IMR-90 (cell line): ENCODE results near the gene POFUT2. TPM values are rescaled to one million over a fixed set of nuclear protein-coding genes. Genes with fewer than 3 reads are reported as not detected.

Experiments
- ATAC-seq: fragments of 200-7000 bp; cut with Tn5 transposase; 2 replicates; pipeline ENCODE4 v1.9.1; 2020; ENCODE audit warnings: low read depth, mild to moderate bottlenecking, moderate library complexity
- BruUV-seq: library from RNA; stranded (reverse); fragments of 400-500 nt; replicated peaks from 2 replicates; lab custom pipeline; 2021; lab: Mats Ljungman, UMichigan
- CTCF ChIA-PET: fragments of 300-600 bp; formaldehyde crosslinking; extraction: SDS; loops from one replicate; lab custom pipeline; 2021; ENCODE audit warnings: antibody characterized with exemption; lab: Yijun Ruan, JAX
- POLR2A ChIA-PET: fragments of 300-600 bp; sonication (Branson Sonifier 250); formaldehyde crosslinking; loops from one replicate; lab custom pipeline; 2022; ENCODE audit warnings: antibody characterized with exemption; ENCODE audit not compliant: unreplicated experiment; lab: Charles Lee
- DNase-seq: peaks from one replicate; pipeline ENCODE4 v3.0.0; 2013
- H2AFZ ChIP-seq: replicated peaks from 2 replicates; pipeline ENCODE3; 2013; ENCODE audit warnings: low read length, mild to moderate bottlenecking; ENCODE audit not compliant: poor library complexity
- H2AK5ac ChIP-seq: 2 replicates; pipeline ENCODE4 v1.6.1; 2013; ENCODE audit warnings: low read depth, low read length, inconsistent platforms
- H2AK9ac ChIP-seq: replicated peaks from 2 replicates; pipeline ENCODE3; 2013; ENCODE audit warnings: mild to moderate bottlenecking, low read depth, low read length, moderate library complexity; ENCODE audit not compliant: poor library complexity
- H2BK120ac ChIP-seq: 2 replicates; pipeline ENCODE4 v1.6.1; 2013; ENCODE audit warnings: low read depth, low read length, inconsistent platforms
- H2BK15ac ChIP-seq: 3 replicates; pipeline ENCODE4 v1.6.1; 2013; ENCODE audit warnings: low read depth, low read length, inconsistent platforms
- H2BK20ac ChIP-seq: 2 replicates; pipeline ENCODE4 v1.6.1; 2013; ENCODE audit warnings: low read depth, mild to moderate bottlenecking, inconsistent platforms, low read length, moderate library complexity
- H2BK5ac ChIP-seq: 2 replicates; pipeline ENCODE4 v1.6.1; 2013; ENCODE audit warnings: mild to moderate bottlenecking, low read depth, low read length, inconsistent platforms; ENCODE audit not compliant: poor library complexity, severe bottlenecking
- H3K14ac ChIP-seq: replicated peaks from 2 replicates; pipeline ENCODE4 v1.6.1; 2013; ENCODE audit warnings: low read depth, low read length, inconsistent platforms
- H3K18ac ChIP-seq: 2 replicates; pipeline ENCODE4 v1.6.1; 2013; ENCODE audit warnings: low read depth, low read length, control low read depth
- H3K23ac ChIP-seq: 2 replicates; pipeline ENCODE4 v1.6.1; 2013; ENCODE audit warnings: low read depth, low read length, inconsistent platforms
- H3K27ac ChIP-seq: 2 replicates; pipeline ENCODE4 v1.5.1; 2013; ENCODE audit warnings: mild to moderate bottlenecking, control low read depth, low read length; ENCODE audit not compliant: insufficient read depth
- H3K27me3 ChIP-seq: 2 replicates; pipeline ENCODE4 v1.6.1; 2013; ENCODE audit warnings: low read length; ENCODE audit not compliant: control insufficient read depth, insufficient read depth
- H3K36me3 ChIP-seq: 2 replicates; pipeline ENCODE4 v1.6.1; 2013; ENCODE audit warnings: low read length, mixed read lengths; ENCODE audit not compliant: control insufficient read depth, insufficient read depth
- H3K4ac ChIP-seq: 2 replicates; pipeline ENCODE4 v1.6.1; 2013; ENCODE audit warnings: low read depth, low read length, inconsistent platforms
- H3K4me1 ChIP-seq: 2 replicates; pipeline ENCODE4 v1.6.1; 2013; ENCODE audit warnings: low read length, mixed read lengths; ENCODE audit not compliant: control insufficient read depth, insufficient read depth
- H3K4me2 ChIP-seq: 2 replicates; pipeline ENCODE4 v1.6.1; 2013; ENCODE audit warnings: low read depth, mild to moderate bottlenecking, control low read depth, low read length, moderate library complexity
- H3K4me3 ChIP-seq: 2 replicates; pipeline ENCODE4 v1.5.1; 2013; ENCODE audit warnings: low read depth, mild to moderate bottlenecking, control low read depth, low read length, moderate library complexity; ENCODE audit not compliant: insufficient read depth
- H3K56ac ChIP-seq: 2 replicates; pipeline ENCODE4 v1.6.1; 2013; ENCODE audit warnings: low read length, inconsistent platforms; ENCODE audit not compliant: insufficient read depth; ENCODE audit errors: extremely low read depth
- H3K79me1 ChIP-seq, 2 experiments: 2 replicates each; pipeline ENCODE4 v1.6.1; 2013; ENCODE audit warnings: low read length in 2 of 2, inconsistent platforms in 1 of 2, low read depth in 1 of 2
- H3K9ac ChIP-seq: 2 replicates; pipeline ENCODE4 v1.6.1; 2013; ENCODE audit warnings: low read depth, low read length, control low read depth
- H3K9me1 ChIP-seq: 2 replicates; pipeline ENCODE4 v1.6.1; 2013; ENCODE audit warnings: low read length, inconsistent platforms; ENCODE audit not compliant: insufficient read depth
- H3K9me3 ChIP-seq: 2 replicates; pipeline ENCODE4 v1.6.1; 2013; ENCODE audit warnings: low read length; ENCODE audit not compliant: control insufficient read depth, insufficient read depth
- H4K20me1 ChIP-seq: 2 replicates; pipeline ENCODE4 v1.6.1; 2013; ENCODE audit warnings: low read length, inconsistent platforms; ENCODE audit not compliant: insufficient read depth
- H4K5ac ChIP-seq: 2 replicates; pipeline ENCODE4 v1.6.1; 2013; ENCODE audit warnings: mild to moderate bottlenecking, low read depth, low read length, control low read depth
- H4K8ac ChIP-seq, 2 experiments: 2 replicates each; pipeline ENCODE4 v1.6.1; 2013; ENCODE audit warnings: low read depth in 2 of 2, low read length in 2 of 2, control low read depth in 1 of 2, inconsistent platforms in 1 of 2
- H4K91ac ChIP-seq: 2 replicates; pipeline ENCODE4 v1.6.1; 2013; ENCODE audit warnings: low read depth, low read length, inconsistent platforms; ENCODE audit not compliant: insufficient read depth
- CEBPB ChIP-seq: IDR thresholded peaks from 2 replicates; pipeline ENCODE4 v1.6.1; 2012; ENCODE audit warnings: low read depth, low read length, improper control_type of control experiment
- FOS ChIP-seq: fragments of 150-350 bp; IDR thresholded peaks from 2 replicates; pipeline ENCODE4 v1.6.1; 2016; ENCODE audit warnings: low read depth, low read length
- MXI1 ChIP-seq: IDR thresholded peaks from 2 replicates; pipeline ENCODE4 v1.6.1; 2012; ENCODE audit warnings: low read depth, mild to moderate bottlenecking, low read length, moderate library complexity, borderline replicate concordance
- POLR2A ChIP-seq: IDR thresholded peaks from 2 replicates; pipeline ENCODE4 v1.6.1; 2012; ENCODE audit warnings: mild to moderate bottlenecking, low read depth, low read length
- USF2 ChIP-seq: fragments of 150-350 bp; IDR thresholded peaks from 2 replicates; pipeline ENCODE4 v1.6.1; 2017; ENCODE audit warnings: mild to moderate bottlenecking, antibody characterized with exemption, low read length, low read depth
- WGBS, 2 experiments: methylation state at CpG; one replicate each; pipeline versions ENCODE4 v1.1.5 to v1.1.7; 2013; ENCODE audit warnings: missing lambda C conversion rate in 2 of 2; ENCODE audit not compliant: insufficient read length in 1 of 2; ENCODE audit errors: extremely low coverage in 2 of 2; 5-methylcytosine and 5-hydroxymethylcytosine counted together
- dilution Hi-C: fragments of 300-500 bp; cut with HindIII; formaldehyde crosslinking; loops from one replicate; pipeline ENCODE4 v1.14.3; 2018; ENCODE audit warnings: low sequenced_read_pairs; ENCODE audit not compliant: unreplicated experiment
- in situ Hi-C: fragments of 300-500 bp; cut with MboI; formaldehyde crosslinking; loops from 3 replicates; pipeline ENCODE4 v1.14.3; 2019; ENCODE audit warnings: low sequenced_read_pairs, inconsistent platforms, mixed read lengths
- intact Hi-C: fragments of 100-400 bp; cut with micrococcal nuclease; formaldehyde crosslinking; loops from 2 replicates; pipeline ENCODE4 v1.10.0; 2022
- polyA plus RNA-seq, 3 experiments: library from polyadenylated mRNA; depleted of rRNA; stranded (reverse); fragments of >200 nt; gene quantifications; 2 replicates each; pipeline ENCODE4 v1.2.3, GENCODE V29; 2012; ENCODE audit warnings: low replicate concordance in 1 of 3
- total RNA-seq: library from RNA; depleted of rRNA; stranded (reverse); fragments of >200 nt; gene quantifications from 2 replicates; pipeline ENCODE4 v1.2.3, GENCODE V29; 2012

POFUT2 gene
- total and polyA plus RNA-seq, 2 of the 4 experiments (the other 2 are of a cell fraction): 18.8 to 59.3 TPM

GRCh38 chr21:45283035-45283610 lies 4.6 kb downstream of the POFUT2 start:
- no peak for ATAC-seq
- TF ChIP-seq FOS (no peak), POLR2A (peak; percentile 22), MXI1 (no peak), CEBPB (no peak), USF2 (no peak)
- H3K4me2 ChIP-seq: no peak overlapping the region
- H2BK20ac ChIP-seq: no peak overlapping the region
- H2BK5ac ChIP-seq: no peak overlapping the region
- peaks cover 69% of the 10 kb centered on the region for H3K36me3 ChIP-seq
- no peak overlapping the region for H4K91ac ChIP-seq
- POLR2A ChIA-PET: interaction anchor here (0.7 kb wide), 1 partner anchor 1189 kb away, joined by 3 read pairs; no protein-coding TSS in a partner anchor
- no peak overlapping the region for H2AK5ac ChIP-seq
- H2AK9ac ChIP-seq: no peak overlapping the region
- DNase-seq: no peak
- H3K9me1 ChIP-seq: 0 out of 2 replicates have a peak, but pooled peaks cover 4% of the 10 kb centered on the region
- H2BK15ac ChIP-seq: no peak overlapping the region
- no TSS peak for BruUV-seq
- no peak overlapping the region for H3K9ac ChIP-seq
- no peak overlapping the region for H3K4me3 ChIP-seq
- WGBS, 2 experiments: 67% methylated on average over 1 of the region's 31 CpGs; no CpG with 5 or more reads in 1 of the 2 experiments
- H3K14ac ChIP-seq: no peak overlapping the region
- H3K27ac ChIP-seq: no peak overlapping the region
- H3K4ac ChIP-seq: no peak overlapping the region
- no peak overlapping the region for H3K56ac ChIP-seq
- CTCF ChIA-PET: no interaction called here
- no peak overlapping the region for H3K23ac ChIP-seq
- no peaks in the 10 kb centered on the region for H3K9me3 ChIP-seq
- intact Hi-C loops (no loop called here), in situ Hi-C loops (loop anchor here (10.0 kb wide), 1 partner anchor 138 kb away; no protein-coding TSS in a partner anchor), dilution Hi-C loops (no loop called here)
- H2AFZ ChIP-seq: no peak overlapping the region
- no peak overlapping the region for H2BK120ac ChIP-seq
- peaks cover 4% of the 10 kb centered on the region; the same call in 1 of the 2 replicates for H3K4me1 ChIP-seq
- H4K5ac ChIP-seq: no peak overlapping the region
- no peaks in the 10 kb centered on the region for H3K27me3 ChIP-seq
- peaks cover 86% of the 10 kb centered on the region for H4K20me1 ChIP-seq
- no peak overlapping the region for H3K18ac ChIP-seq
- H3K79me1 ChIP-seq: peaks cover 20 to 79% of the 10 kb centered on the region in 2 experiments; a peak in 3 of 4 replicates
- H4K8ac ChIP-seq: no peak overlapping the region
